HUES48 (cell line): ENCODE measurements around the gene PURA.

Experiments used
- H3K27ac ChIP-seq: one replicate; pipeline ENCODE4 v1.7.0; 2013; ENCODE audit warnings: low read depth, low read length, inconsistent platforms
- H3K27me3 ChIP-seq: 2 replicates; pipeline ENCODE4 v1.6.1; 2013; ENCODE audit warnings: mild to moderate bottlenecking, low read length; ENCODE audit not compliant: control insufficient read depth, insufficient read depth
- H3K36me3 ChIP-seq: 2 replicates; pipeline ENCODE4 v1.6.1; 2013; ENCODE audit warnings: low read length; ENCODE audit not compliant: control insufficient read depth, insufficient read depth
- H3K4me1 ChIP-seq: 2 replicates; pipeline ENCODE4 v1.6.1; 2013; ENCODE audit warnings: mild to moderate bottlenecking, low read length; ENCODE audit not compliant: control insufficient read depth, insufficient read depth
- H3K4me3 ChIP-seq: 2 replicates; pipeline ENCODE4 v1.5.1; 2013; ENCODE audit warnings: mild to moderate bottlenecking, low read depth, low read length
- H3K9ac ChIP-seq: 2 replicates; pipeline ENCODE4 v1.6.1; 2013; ENCODE audit warnings: mild to moderate bottlenecking, low read depth, low read length, moderate library complexity
- H3K9me3 ChIP-seq: 2 replicates; pipeline ENCODE4 v1.6.1; 2013; ENCODE audit warnings: low read length; ENCODE audit not compliant: control insufficient read depth, insufficient read depth

Gene PURA

DNA sequence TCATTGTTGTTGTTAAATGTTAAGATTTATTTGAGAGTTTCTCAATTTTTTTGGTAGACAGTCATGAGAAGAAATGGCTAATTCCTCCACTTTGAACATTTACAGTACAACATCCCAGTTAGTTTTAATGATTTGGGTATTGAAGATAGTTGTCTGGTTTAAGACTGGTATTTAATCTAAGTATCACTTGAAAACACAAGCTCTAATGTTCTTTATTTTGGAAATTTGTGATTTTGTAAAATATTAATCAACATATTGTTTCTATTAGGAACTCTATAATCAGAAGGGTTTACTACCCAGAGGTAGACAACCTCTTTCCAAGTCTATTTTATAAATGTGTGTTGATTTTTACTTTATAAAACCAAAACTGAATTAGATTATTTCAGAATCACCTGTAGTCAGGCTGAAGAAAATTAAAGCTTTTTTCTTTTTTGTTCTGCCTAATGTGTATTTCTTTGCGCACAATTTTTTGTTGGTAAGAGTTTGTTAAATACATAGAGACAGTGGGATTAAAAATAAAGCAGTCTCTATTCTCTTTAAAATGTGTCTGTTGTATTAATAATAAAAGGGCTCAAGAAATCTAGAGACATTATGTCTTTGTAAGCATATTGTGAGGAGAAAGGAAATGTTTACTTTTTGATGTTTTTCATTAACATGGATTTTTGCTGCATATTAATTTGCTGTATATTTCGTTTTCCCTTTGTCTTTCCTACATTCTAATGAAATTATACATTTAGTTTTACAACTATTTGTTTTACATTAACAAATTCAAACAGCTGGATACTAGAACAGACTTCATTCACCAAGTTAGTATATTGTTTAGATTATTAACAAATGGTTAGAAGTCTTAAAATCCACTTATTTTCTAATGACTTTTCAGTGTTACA, 3.9 kb upstream of the PURA start:
- Histone ChIP-seq H3K27me3 (peaks cover 81% of the 10 kb centered on the region), H3K4me1 (peaks cover 40% of the 10 kb centered on the region), H3K4me3 (no peak overlapping the region), H3K9ac (no peak overlapping the region), H3K27ac (no peak overlapping the region), H3K9me3 (no peaks in the 10 kb centered on the region), H3K36me3 (no peaks in the 10 kb centered on the region)

DNA sequence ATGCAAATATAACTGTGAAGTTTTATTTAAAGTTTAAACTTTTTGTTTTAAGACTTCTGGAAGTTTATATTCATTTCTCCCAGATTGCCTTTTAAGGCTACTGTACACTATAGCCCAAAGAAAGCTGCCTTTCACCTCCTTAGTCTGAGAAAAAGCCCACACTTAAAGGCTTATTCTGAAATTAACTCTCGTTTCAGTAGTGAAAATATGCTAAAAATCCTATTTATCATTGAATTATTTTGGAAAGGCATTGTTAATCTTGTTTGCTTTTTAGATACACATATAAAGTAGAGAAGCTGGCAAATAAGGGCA, 3.3 kb upstream of the PURA start:
- Histone ChIP-seq H3K9ac (no peak overlapping the region), H3K27me3 (peaks cover 81% of the 10 kb centered on the region), H3K4me3 (peak overlapping the region; percentile 38; the same call in 1 of the 2 replicates), H3K27ac (no peak overlapping the region), H3K36me3 (no peaks in the 10 kb centered on the region), H3K4me1 (peaks cover 43% of the 10 kb centered on the region), H3K9me3 (no peaks in the 10 kb centered on the region)

DNA sequence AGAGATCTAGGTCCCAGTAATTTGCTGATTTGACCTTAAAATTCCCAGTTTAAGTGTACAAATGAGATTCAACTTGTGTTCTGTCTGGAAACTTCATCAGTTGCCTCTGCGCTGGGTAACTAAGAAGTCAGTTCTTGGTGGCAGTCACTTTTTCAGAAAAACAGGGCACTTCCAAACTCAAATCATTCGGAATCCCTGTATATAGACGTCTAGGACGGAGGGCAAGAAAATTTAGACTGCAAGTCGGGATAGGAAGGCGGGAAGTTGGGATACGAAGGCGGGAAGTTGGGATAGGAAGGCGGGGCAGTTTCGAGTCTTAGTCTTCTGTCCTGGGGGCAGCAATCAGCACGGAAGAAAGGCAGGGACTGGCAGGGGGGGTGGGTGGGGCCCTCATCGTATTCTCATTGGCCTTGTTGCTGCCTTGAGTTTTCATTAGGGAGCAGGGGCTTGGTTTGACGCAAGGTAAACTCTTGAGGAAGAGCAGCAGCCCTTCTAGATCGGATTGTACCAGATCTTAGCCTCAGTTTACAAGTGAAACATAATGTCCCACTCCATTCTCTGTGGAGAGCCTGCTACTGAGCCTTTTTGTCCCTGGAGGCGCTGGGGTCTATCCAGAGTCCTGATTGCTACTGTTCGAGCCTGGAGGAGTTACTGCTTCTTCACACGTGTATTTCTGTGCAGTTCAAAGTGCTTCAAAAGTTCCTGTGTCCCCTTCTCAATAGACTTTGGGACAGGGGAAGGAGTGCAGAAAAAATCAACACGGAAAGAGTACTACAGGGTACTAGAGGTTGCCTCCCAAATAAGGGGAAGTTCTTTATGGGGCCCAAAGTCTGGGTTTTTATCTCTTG, 2.7 kb upstream of the PURA start:
- Histone ChIP-seq H3K9ac (no peak overlapping the region), H3K4me1 (peaks cover 43% of the 10 kb centered on the region), H3K27me3 (peaks cover 81% of the 10 kb centered on the region), H3K27ac (no peak overlapping the region), H3K4me3 (peak overlapping the region; percentile 38), H3K9me3 (no peaks in the 10 kb centered on the region), H3K36me3 (no peaks in the 10 kb centered on the region)

DNA sequence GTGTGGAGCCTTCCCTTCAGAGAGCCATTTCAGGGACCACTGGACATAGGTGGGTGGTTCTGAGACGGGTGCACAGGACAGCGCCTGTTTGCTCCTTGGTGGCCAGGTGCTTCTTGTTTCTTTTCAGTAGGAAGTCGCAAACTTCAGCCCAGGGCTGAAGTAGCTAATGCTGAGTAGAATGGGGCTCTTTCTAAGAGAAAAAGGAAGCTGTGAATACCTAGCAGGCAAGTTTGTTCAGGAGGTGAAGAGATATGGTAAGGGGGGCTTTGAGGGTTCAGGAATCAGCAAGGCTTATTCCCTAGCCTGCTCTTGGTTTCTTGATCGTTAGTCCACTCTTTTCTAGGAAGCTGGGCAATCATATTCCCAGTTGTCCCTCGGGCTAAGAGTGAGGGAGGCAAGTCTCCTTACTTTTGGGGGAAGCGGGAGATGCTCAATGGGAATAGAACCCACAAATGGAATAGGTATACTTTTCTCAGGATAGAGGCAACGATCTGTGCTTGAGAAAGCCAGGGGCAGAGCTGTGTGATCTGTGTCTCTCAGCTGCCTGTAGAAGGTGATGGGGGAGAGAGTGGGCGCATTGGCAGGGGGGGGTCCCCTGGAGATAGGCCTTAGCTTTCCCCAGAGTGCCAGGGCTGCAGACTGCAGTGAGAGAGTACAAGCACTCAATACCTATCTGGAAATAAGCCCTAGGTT, 1.9 kb upstream of the PURA start:
- H3K27ac ChIP-seq = no peak overlapping the region
- H3K9ac ChIP-seq = no peak overlapping the region
- H3K4me1 ChIP-seq = peaks cover 40% of the 10 kb centered on the region
- H3K4me3 ChIP-seq = peak overlapping the region; percentile 84; the same call in 1 of the 2 replicates
- H3K36me3 ChIP-seq = no peaks in the 10 kb centered on the region
- H3K27me3 ChIP-seq = peaks cover 80% of the 10 kb centered on the region
- no peaks in the 10 kb centered on the region for H3K9me3 ChIP-seq

DNA sequence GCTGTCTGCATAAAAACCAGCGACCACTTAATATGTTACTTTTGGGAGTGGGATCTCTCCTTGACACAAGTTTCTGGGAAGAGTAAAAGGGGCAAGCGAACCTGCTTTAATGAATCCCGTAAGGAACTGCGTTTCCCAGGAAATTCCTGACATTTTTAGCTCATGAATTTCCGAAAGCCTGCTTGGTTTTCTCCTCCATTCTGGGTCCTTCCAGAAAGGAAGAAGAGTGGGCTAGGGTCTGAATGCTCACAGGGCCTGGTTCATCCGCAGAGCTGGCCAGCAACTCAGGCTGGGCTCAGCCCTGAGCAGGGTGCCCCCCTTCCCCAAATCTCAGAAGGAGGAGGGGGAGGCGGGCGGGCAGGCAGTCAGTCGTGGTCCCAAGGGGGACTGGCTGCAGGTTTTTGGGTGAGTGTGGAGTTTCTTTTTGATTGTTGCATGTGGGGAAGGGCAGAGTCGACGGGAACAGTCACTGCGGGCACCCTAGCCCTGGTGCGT, 1.2 kb upstream of the PURA start:
- no peak overlapping the region for H3K9ac ChIP-seq

DNA sequence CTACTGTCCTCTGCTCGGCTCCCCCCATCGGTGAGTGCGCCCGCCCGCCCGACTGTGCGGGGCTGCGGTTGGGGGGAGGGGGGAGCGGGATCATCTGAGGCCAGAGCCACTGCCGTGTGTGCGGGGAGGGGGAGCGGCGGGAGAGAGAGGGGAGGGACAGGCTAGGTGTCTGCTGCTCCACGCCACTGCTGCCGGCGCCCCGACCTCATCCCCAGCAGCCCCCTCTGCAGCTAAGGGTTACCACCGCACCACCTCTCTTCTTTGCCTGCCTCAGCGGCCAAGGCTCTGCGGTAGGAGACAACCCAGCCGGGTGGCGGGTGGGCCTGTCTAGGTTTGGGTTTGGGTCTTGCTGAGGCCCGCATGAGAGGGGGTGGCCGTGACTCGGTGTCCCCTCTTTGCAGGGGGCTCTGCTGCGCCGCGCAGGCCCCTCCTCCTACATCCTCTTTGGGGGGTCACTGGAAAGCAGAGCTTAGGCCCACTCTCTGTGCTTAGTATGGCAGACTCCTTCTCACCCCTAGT, 670 bp upstream of the PURA start:
- Histone ChIP-seq H3K36me3 (no peaks in the 10 kb centered on the region), H3K4me1 (peaks cover 51% of the 10 kb centered on the region), H3K27ac (no peak overlapping the region), H3K27me3 (peaks cover 82% of the 10 kb centered on the region), H3K9me3 (no peaks in the 10 kb centered on the region), H3K4me3 (peak overlapping the region; percentile 84), H3K9ac (no peak overlapping the region)

More for the DNA sequence above, 1.2 kb upstream of the PURA start:
- peaks cover 82% of the 10 kb centered on the region for H3K27me3 ChIP-seq
- peak overlapping the region; percentile 28 for H3K27ac ChIP-seq
- H3K36me3 ChIP-seq = no peaks in the 10 kb centered on the region
- peaks cover 46% of the 10 kb centered on the region for H3K4me1 ChIP-seq
- H3K9me3 ChIP-seq = no peaks in the 10 kb centered on the region
- H3K4me3 ChIP-seq = peak overlapping the region; percentile 84

DNA sequence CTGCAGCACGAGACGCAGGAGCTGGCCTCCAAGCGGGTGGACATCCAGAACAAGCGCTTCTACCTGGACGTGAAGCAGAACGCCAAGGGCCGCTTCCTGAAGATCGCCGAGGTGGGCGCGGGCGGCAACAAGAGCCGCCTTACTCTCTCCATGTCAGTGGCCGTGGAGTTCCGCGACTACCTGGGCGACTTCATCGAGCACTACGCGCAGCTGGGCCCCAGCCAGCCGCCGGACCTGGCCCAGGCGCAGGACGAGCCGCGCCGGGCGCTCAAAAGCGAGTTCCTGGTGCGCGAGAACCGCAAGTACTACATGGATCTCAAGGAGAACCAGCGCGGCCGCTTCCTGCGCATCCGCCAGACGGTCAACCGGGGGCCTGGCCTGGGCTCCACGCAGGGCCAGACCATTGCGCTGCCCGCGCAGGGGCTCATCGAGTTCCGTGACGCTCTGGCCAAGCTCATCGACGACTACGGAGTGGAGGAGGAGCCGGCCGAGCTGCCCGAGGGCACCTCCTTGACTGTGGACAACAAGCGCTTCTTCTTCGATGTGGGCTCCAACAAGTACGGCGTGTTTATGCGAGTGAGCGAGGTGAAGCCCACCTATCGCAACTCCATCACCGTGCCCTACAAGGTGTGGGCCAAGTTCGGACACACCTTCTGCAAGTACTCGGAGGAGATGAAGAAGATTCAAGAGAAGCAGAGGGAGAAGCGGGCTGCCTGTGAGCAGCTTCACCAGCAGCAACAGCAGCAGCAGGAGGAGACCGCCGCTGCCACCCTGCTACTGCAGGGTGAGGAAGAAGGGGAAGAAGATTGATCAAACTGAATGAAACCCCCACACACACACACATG, 654 bp downstream of the PURA start:
- Histone ChIP-seq H3K27me3 (peaks cover 72% of the 10 kb centered on the region), H3K27ac (peak overlapping the region; percentile 65), H3K4me3 (peak overlapping the region; percentile 84), H3K9me3 (no peaks in the 10 kb centered on the region), H3K4me1 (peaks cover 47% of the 10 kb centered on the region), H3K36me3 (no peaks in the 10 kb centered on the region), H3K9ac (peak overlapping the region; percentile 52; the same call in 1 of the 2 replicates)

DNA sequence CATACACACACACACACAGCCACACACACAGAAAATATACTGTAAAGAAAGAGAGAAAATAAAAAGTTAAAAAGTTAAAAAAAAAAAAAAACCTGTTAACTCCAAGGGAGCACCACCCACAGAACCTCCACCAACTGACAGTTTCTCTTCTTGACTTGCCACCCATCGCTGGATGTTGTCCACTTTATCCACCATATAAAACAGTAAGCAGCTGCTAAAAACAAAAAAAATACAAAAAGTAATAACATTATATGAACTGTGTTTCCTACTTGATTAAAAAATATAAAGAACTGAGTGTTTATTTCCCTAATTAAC, 1.2 kb downstream of the PURA start:
- Histone ChIP-seq H3K4me3 (peak overlapping the region; percentile 84), H3K9ac (no peak overlapping the region), H3K27ac (no peak overlapping the region), H3K36me3 (no peaks in the 10 kb centered on the region), H3K27me3 (peaks cover 66% of the 10 kb centered on the region), H3K4me1 (peaks cover 46% of the 10 kb centered on the region), H3K9me3 (no peaks in the 10 kb centered on the region)

DNA sequence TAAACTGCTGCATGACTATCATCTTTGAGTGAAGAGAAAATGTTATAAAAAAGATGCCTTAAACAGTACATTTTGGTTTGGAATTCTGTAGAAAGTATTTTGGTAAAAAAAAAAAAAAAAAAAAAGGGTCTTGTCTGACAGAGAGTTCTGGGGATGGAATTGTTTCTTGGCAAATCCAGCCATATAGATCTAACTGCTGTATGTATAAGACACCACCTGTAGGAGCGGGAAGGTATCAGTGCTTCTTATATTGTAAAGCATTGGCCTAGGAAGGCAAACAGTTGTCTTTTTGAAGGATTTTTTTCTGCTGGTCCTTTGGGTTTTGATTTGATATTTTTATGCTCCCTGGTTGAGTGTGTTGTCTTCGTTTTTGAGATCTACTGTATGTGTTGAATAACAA, 2.8 kb downstream of the PURA start:
- H3K27ac ChIP-seq = no peak overlapping the region
- no peaks in the 10 kb centered on the region for H3K9me3 ChIP-seq
- no peak overlapping the region for H3K4me3 ChIP-seq
- H3K27me3 ChIP-seq = peaks cover 50% of the 10 kb centered on the region
- no peaks in the 10 kb centered on the region for H3K36me3 ChIP-seq
- peaks cover 33% of the 10 kb centered on the region for H3K4me1 ChIP-seq
- no peak overlapping the region for H3K9ac ChIP-seq

DNA sequence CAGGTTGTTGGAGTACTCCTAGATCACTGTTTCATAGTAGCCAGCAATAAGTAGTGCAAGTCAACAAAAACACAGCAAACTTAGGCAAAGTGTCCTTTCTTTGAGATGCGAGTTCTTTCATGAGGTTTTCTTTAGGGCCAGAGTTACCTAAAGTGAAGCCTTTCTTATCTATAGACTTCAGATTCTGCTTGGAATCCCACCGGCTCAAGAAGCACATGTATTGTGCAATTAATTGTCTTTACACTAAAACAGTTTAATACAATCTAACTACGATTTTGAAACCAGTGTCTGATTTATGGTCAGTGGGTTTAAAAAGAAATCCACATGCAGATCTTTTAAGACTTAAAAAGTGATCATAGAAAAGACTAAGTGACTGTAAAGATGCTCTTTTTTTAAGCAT, 3.6 kb downstream of the PURA start:
- Histone ChIP-seq H3K27me3 (peaks cover 42% of the 10 kb centered on the region), H3K4me1 (peaks cover 26% of the 10 kb centered on the region), H3K4me3 (no peak overlapping the region), H3K27ac (peak overlapping the region; percentile 22), H3K36me3 (no peaks in the 10 kb centered on the region), H3K9me3 (no peaks in the 10 kb centered on the region), H3K9ac (no peak overlapping the region)
